Measurements from ENCODE around the gene COX11. TPM values are rescaled to one million over a fixed set of nuclear protein-coding genes. Genes with fewer than 3 reads are reported as not detected.

COX11 gene
- total RNA-seq (55.6 and 55.9 TPM in 2 replicates), polyA plus RNA-seq (47.3 and 58.4 TPM in 2 replicates), polyA minus RNA-seq (37.1 and 41.4 TPM in 2 replicates), Bru-seq, nascent RNA (percentile 78 among the genes with signal in this experiment), BruChase-seq, experiment 1, labeled RNA remaining after a 6-hour chase (percentile 93 among the genes with signal in this experiment), BruChase-seq, experiment 2, labeled RNA remaining after a 2-hour chase (percentile 85 among the genes with signal in this experiment)
- 33.4 and 44.1 TPM in 2 replicates for polyA plus RNA-seq (2011; cell fraction: cytosol; rRNA removed)
- polyA plus RNA-seq (2011; cell fraction: nucleus; rRNA removed) = 55.8 and 62.7 TPM in 2 replicates
- polyA plus RNA-seq (2012) = 50.4 and 57.9 TPM in 2 replicates
- 49.8 TPM for polyA minus RNA-seq (2011; cell fraction: cytosol; rRNA and poly(A)+ RNA removed)
- 24.4 and 26.9 TPM in 2 replicates for polyA minus RNA-seq (2011; cell fraction: nucleus; rRNA and poly(A)+ RNA removed)
- long read RNA-seq, transcript COX11-202 (3 exons, 1,108 nt) = minor isoform, 7 of 132 reads
- long read RNA-seq, transcript COX11-201 (4 exons, 2,497 nt) = major isoform, 91 of 132 reads
- long read RNA-seq, partial matches to known transcripts = 3 of 132 reads
- long read RNA-seq, other reads (novel, unspliced or antisense) = 29 of 132 reads

GRCh38 chr17:54968262-54968987 is at the start of gene COX11, which contains the start of gene STXBP4:
Gene COX11 (minus strand): TSS chr17:54968654. CDS start chr17:54968646, 8 bp downstream.
Gene STXBP4 (plus strand): TSS chr17:54968765. CDS start chr17:54986220, 17,455 bp downstream.
- Histone ChIP-seq H3K9ac (replicated peaks; ENCODE audit: extremely low read depth, insufficient read depth, low read length) (peak within 1 kb of the TSS; percentile 74), H3K4me1 (ENCODE audit: control insufficient read depth, extremely low read depth, insufficient read depth, low read length) (peaks cover 19% of the 10 kb centered on the region), H3K9me3 (replicated peaks; ENCODE audit: control insufficient read depth, insufficient read depth, low read length) (no peaks in the 10 kb centered on the region), H3K27ac (ENCODE audit: insufficient read depth, low read depth, low read length) (peak within 1 kb of the TSS; percentile 52), H3K4me2 (ENCODE audit: insufficient read depth, low read length) (peak within 1 kb of the TSS; percentile 94), H3K9me1 (replicated peaks; ENCODE audit: control insufficient read depth, extremely low read depth, insufficient read depth, low read length) (no peaks in the 10 kb centered on the region), H3K36me3 (ENCODE audit: control insufficient read depth in 2 of 2, extremely low read depth in 1 of 2, insufficient read depth in 2 of 2, low read length in 2 of 2) (peaks cover 0 to 5% of the 10 kb centered on the region in 2 experiments), H3K27me3 (ENCODE audit: control insufficient read depth in 2 of 2, insufficient read depth in 2 of 2, low read length in 2 of 2) (no peaks in the 10 kb centered on the region), H4K20me1 (replicated peaks; ENCODE audit: control insufficient read depth, extremely low read depth, insufficient read depth, low read length) (no peaks in the 10 kb centered on the region), H3K79me2 (ENCODE audit: control insufficient read depth, insufficient read depth, low read length) (peaks cover 32% of the 10 kb centered on the region), H2AFZ (ENCODE audit: low read depth, low read length) (peak within 1 kb of the TSS; percentile 91), H3K4me3 (replicated peaks in 1 of 3; ENCODE audit: insufficient read depth in 1 of 3, low read depth in 1 of 3, low read length in 3 of 3) (peak within 1 kb of the TSS; percentile 43 to 94 (median 80))
- TF ChIP-seq, protein P1, sequence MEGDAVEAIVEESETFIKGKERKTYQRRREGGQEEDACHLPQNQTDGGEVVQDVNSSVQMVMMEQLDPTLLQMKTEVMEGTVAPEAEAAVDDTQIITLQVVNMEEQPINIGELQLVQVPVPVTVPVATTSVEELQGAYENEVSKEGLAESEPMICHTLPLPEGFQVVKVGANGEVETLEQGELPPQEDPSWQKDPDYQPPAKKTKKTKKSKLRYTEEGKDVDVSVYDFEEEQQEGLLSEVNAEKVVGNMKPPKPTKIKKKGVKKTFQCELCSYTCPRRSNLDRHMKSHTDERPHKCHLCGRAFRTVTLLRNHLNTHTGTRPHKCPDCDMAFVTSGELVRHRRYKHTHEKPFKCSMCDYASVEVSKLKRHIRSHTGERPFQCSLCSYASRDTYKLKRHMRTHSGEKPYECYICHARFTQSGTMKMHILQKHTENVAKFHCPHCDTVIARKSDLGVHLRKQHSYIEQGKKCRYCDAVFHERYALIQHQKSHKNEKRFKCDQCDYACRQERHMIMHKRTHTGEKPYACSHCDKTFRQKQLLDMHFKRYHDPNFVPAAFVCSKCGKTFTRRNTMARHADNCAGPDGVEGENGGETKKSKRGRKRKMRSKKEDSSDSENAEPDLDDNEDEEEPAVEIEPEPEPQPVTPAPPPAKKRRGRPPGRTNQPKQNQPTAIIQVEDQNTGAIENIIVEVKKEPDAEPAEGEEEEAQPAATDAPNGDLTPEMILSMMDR (IDR thresholded peaks at IDR 0.05; ENCODE audit: extremely low read depth in 1 of 2, insufficient read depth in 1 of 2, low read depth in 1 of 2, low read length in 2 of 2) = peak in 1 of 2 donors; percentile 39
- TF ChIP-seq POLR2AphosphoS5 (IDR thresholded peaks at IDR 0.05; ENCODE audit: insufficient read depth, low read depth, low read length) (peak; percentile 85), JUN (IDR thresholded peaks at IDR 0.05; ENCODE audit: borderline replicate concordance, insufficient read depth, insufficient read length, low read depth) (no peak), GATA2 (IDR thresholded peaks at IDR 0.05; ENCODE audit: insufficient read depth, insufficient read length, low read depth, low read length) (no peak), MYC (IDR thresholded peaks at IDR 0.05; ENCODE audit: low read depth, low read length) (peak; percentile 52), FOS (IDR thresholded peaks at IDR 0.05; ENCODE audit: borderline replicate concordance, insufficient read depth, low read length) (no peak), POLR2A (IDR thresholded peaks at IDR 0.05; ENCODE audit: low read depth, low read length) (peak; percentile 93), EZH2 (IDR thresholded peaks at IDR 0.05; ENCODE audit: borderline replicate concordance, low read depth, low read length, severe bottlenecking) (no peak)
- TF ChIP-seq, protein P2, sequence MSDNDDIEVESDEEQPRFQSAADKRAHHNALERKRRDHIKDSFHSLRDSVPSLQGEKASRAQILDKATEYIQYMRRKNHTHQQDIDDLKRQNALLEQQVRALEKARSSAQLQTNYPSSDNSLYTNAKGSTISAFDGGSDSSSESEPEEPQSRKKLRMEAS (IDR thresholded peaks at IDR 0.05; ENCODE audit: insufficient read depth, insufficient read length) = peak; percentile 4
- intact Hi-C loops (cut with micrococcal nuclease) (loop anchor here (1.0 kb wide), 1 partner anchor 1935 kb away; no protein-coding TSS in a partner anchor), dilution Hi-C loops (cut with MboI; ENCODE audit: extremely low pct_ligation_motif_present, low sequenced_read_pairs) (no loop called here)
- BruUV-seq (replicated peaks) = TSS peak; percentile 30
- ChIA-PET CTCF (interaction anchor here (0.9 to 2.0 kb wide), 4 partner anchors 9 to 565 kb away, joined by 3 to 8 read pairs (median 4); no protein-coding TSS in a partner anchor), POLR2A (no interaction called here)
- DNase-seq (ENCODE audit: low read depth, low spot score) (peak; percentile 98), FAIRE-seq (peak; percentile 87)
